Measurements from ENCODE around the gene OBSCN. TPM values are rescaled to one million over a fixed set of nuclear protein-coding genes. Genes with fewer than 3 reads are reported as not detected.

Gene OBSCN
- total RNA-seq, 6 experiments from 2014 or later: 0.27 to 1.8 (median 0.53) TPM

DNA sequence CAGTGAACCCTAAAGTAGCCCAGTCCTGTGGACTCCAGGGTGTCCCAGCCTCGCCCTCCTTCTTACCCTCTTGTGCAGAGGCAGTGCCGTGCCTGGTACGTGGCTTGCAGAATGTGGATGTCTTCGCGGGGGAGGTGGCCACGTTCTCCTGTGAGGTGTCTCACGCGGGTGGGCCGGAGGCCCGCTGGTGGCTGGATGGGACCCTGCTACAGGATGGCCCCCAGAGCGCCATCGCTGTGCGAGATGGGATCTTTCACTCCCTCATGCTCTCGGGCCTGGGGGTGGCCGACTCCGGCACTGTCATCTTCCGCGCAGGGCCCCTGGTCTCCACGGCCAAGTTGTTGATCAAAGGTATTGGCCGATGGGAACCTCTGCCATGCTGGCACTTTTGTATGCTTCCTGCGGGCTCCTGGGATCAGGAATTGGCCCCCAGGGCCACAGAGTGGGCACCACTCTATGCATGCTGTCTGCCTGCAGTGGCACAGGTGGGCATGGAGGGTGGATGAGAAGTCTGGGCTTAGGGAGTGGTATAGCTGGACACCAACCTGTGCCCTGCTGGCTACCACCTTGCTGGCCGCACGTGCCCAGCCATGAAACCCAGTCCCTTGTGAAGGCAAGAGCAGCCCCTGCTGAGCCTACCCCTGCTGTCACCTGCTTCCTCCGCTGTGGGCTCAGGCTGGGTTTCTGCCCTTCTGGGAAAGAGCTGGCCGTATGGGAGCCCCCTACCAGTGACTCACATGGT is 105.9 kb downstream of the OBSCN start:
- no peak for TF ChIP-seq CTCF (IDR thresholded peaks at IDR 0.05)
- no peak overlapping the region for H3K27ac Mint-ChIP-seq
- DNase-seq: no peak

GRCh38 chr1:228314315-228314657 is 106.4 kb downstream of the OBSCN start:
- TF ChIP-seq CTCF (IDR thresholded peaks at IDR 0.05): no peak
- H3K4me3 Mint-ChIP-seq: no peak overlapping the region
- peaks cover 32% of the 10 kb centered on the region for H3K9me3 Mint-ChIP-seq

More for the DNA sequence above, 105.9 kb downstream of the OBSCN start:
- Mint-ChIP-seq H3K4me1 (ENCODE audit: low read depth) (no peaks in the 10 kb centered on the region), H3K9me3 (peaks cover 35% of the 10 kb centered on the region), H3K36me3 (ENCODE audit: low read depth) (no peaks in the 10 kb centered on the region), H3K4me3 (no peak overlapping the region), H3K27me3 (ENCODE audit: insufficient read depth) (no peaks in the 10 kb centered on the region)

DNA sequence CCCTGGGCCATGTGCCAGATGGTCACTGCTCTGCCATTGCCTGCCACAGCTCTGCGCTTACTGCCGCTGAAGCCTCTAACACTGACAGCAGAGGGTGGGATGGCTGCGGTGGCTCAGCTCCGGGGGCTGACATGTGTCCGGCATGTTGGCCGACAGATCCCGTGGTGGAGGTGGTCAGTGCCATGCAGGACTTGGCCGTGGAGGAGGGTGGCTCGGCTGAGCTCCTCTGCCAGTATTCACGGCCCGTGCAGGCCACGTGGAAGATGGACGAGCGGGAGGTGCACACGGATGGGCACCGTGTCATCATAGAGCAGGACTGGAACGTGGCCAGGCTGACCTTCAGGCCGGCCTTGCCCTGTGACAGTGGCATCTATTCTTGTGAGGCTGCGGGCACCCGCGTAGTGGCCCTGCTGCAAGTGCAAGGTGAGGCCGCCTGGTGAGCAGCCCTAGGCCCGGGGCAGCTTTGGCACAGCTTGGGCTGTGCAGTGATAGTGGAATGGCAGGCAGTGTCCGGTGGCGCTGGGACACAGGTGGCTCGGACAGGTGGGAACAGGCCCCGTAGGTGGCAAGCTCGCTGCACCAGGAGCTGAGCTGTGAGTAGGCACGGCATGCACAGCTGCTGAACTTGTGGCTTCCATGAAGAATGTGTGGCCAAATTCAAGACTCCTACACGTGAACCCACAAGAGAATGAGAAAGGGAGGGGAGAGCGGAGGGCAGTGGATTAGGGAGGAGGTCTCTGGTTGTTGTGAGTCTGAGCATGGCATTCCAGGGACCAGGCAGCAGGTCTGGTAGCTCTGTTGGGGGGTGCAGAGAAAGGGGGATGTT is 107.0 kb downstream of the OBSCN start:
- no peak for TF ChIP-seq CTCF (IDR thresholded peaks at IDR 0.05)
- Mint-ChIP-seq H3K4me1 (ENCODE audit: low read depth) (no peaks in the 10 kb centered on the region), H3K27ac (no peak overlapping the region), H3K27me3 (ENCODE audit: insufficient read depth) (no peaks in the 10 kb centered on the region), H3K36me3 (ENCODE audit: low read depth) (no peaks in the 10 kb centered on the region), H3K9me3 (peaks cover 32% of the 10 kb centered on the region), H3K4me3 (no peak overlapping the region)
- no peak for DNase-seq

More at GRCh38 chr1:228314315-228314657, 106.4 kb downstream of the OBSCN start:
- DNase-seq: no peak
- Mint-ChIP-seq H3K27ac (no peak overlapping the region), H3K36me3 (ENCODE audit: low read depth) (no peaks in the 10 kb centered on the region), H3K27me3 (ENCODE audit: insufficient read depth) (no peaks in the 10 kb centered on the region), H3K4me1 (ENCODE audit: low read depth) (no peaks in the 10 kb centered on the region)

DNA sequence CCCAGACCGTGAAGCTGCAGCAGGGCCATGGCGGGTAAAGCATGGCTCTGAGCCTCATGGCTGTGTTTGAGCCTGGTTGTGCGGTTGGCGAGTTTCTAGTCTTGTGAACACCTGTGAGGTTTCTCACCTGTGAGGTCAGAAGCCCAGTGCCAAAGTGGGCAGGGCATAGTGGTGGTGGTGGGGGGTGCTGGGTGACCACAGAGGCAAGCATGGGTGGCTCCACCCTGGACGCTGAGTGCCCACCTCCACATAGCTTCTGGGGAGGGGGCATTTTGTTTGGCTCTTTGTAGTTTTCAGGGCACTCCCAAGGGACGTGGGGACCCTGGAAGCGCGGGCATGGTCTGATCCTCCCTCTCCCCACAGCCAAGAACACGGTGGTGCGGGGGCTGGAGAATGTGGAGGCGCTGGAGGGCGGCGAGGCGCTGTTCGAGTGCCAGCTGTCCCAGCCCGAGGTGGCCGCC is 107.7 kb downstream of the OBSCN start:
- Mint-ChIP-seq H3K4me3 (no peak overlapping the region), H3K27me3 (ENCODE audit: insufficient read depth) (no peaks in the 10 kb centered on the region), H3K27ac (no peak overlapping the region), H3K4me1 (ENCODE audit: low read depth) (no peaks in the 10 kb centered on the region), H3K9me3 (peaks cover 32% of the 10 kb centered on the region), H3K36me3 (ENCODE audit: low read depth) (no peaks in the 10 kb centered on the region)
- DNase-seq: no peak
- no peak for TF ChIP-seq CTCF (IDR thresholded peaks at IDR 0.05)

- H3K4me3 Mint-ChIP-seq: no peak overlapping the region
- TF ChIP-seq CTCF (IDR thresholded peaks at IDR 0.05): no peak
- no peak overlapping the region for H3K27ac Mint-ChIP-seq
- no peaks in the 10 kb centered on the region for H3K4me1 Mint-ChIP-seq (ENCODE audit: low read depth)
- peaks cover 32% of the 10 kb centered on the region for H3K9me3 Mint-ChIP-seq
- no peak for DNase-seq
- H3K36me3 Mint-ChIP-seq (ENCODE audit: low read depth): no peaks in the 10 kb centered on the region
- no peaks in the 10 kb centered on the region for H3K27me3 Mint-ChIP-seq (ENCODE audit: insufficient read depth)
Measured at GRCh38 chr1:228315945-228316588, 108.2 kb downstream of the OBSCN start.
